ENCODE results near the gene TPM4.

The TPM4 gene

GRCh38 chr19:16133818-16134217 lies 57.5 kb downstream of the TPM4 start:
- DNase-seq, result no peak

DNA sequence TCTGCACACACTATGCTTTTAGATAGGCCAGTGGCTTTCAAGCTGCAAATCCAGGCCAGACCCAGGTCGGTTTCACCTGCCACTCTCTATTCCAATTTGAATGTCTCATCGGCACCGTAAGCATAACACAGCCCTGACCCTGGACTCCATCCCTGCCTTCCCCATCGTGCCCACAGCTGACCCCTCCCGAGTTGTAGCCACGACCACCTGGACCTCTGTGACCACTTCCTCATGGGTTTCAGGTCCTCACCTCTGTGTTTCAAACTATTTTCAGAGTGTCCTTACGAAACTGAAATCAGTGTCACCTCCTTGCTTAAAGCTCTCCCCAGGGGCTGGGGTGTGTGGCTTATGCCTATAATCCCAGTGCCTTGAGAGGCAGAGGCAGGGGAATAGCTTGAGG lies 58.2 kb downstream of the TPM4 start:
- DNase-seq, result no peak

DNA sequence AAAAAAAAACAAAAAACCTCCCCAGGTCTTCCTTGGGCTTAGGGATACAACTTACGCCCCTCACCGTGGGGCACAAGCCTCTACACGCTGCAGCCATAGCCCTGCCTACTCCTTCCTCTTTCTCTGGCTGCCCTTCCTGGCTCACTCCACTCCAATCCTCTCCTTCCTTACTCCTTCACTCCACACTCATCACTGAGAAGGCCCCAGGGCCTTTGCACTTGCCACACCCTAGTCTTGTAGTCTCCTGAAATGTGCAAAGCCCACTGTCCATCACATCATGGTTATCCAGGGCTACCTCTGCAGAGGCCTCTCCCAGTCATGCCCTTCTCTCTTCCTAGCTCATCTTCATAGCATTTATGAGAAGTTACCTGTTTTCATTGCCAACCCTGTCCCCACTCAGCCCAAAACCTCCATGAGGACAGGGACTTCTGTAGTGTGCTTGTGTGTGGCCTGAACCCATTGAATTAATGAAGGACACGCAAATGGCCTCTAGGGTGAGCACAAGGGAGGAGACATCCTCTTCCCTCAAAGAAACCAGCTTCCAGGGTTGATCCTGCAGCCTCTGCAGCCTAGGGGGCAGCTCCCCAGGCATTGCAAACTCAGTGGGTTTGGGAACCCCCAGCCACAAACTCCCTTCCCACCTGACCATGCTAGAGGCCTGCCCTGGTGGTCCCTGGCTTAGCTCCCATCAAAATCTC lies 59.3 kb downstream of the TPM4 start:
- no peak for DNase-seq

- DNase-seq, result no peak
Observed at GRCh38 chr19:16136185-16136999, 60.1 kb downstream of the TPM4 start.

GRCh38 chr19:16139752-16140151 lies 63.5 kb downstream of the TPM4 start:
- DNase-seq, result no peak

GRCh38 chr19:16141043-16141442 lies 64.7 kb downstream of the TPM4 start:
- DNase-seq, result no peak

DNA sequence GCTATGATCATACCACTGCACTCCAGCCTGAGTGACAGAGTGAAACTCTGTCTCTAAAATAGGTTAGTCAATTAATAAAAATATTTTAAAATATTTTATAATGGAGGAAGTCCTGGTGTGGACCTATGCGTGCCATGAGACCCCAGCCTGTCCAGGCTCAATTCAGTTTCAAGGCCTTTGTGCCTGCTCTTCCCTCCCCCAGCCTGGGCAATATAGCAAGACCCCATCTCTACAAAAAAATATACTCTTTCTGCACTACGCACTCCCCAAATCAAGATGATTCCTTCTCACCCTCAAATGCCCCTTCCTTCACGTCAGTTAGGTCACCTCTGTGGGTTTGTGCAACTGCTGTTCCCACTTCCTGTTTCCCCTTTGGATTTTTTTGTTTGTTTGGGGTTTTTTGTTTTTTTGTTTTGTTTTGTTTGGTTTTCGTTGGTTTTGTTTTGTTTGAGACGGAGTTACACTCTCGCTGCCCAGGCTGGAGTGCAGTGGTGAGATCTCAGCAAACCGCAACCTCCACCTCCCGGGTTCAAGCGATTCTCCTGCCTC lies 65.8 kb downstream of the TPM4 start:
- no peak for DNase-seq

DNA sequence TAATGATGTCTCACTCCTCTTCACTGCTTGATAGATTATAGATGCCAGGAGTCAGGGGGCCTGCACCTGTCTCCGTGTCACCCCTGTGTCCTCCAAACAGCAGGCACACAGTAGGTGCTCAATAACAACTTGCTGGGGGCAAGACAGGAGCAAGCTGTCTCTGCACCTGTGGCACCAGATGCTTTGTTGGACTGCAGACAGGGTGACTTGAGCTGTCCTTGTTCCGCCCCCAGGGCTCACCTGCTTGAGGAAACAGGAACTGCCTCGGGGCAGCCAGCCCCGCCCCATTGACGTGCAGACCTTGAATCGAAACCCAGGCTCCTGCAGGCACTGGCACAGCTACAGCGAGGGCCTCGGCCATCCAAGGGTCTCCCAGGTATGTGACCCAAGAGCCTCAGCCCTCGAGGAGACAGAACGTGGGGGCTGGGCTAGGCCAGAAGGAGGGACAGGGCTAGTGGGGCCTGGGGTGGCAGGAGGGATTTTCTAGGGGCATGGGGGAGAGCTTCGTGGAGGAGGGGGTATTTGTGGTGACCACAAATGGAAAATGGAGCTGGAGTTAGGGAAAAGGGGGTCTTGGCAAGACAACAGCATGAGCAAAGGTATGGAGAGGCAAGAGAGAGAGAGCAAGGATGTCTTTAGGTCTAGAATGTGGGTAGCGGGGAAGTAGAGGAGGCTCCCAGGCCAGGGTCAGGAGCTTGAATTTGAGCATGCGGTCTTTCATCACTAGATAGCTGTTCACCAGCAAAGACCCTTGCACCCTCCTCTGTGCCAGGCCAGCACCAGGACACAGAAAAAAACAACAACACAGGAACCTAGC lies 67.3 kb downstream of the TPM4 start, which contains the start of gene HSH2D:
Gene HSH2D, plus strand, starts transcription at position 287 of the 817 bp plus-strand sequence. CDS start 5,066 bp downstream, outside the sequence.
- no peak for DNase-seq

DNA sequence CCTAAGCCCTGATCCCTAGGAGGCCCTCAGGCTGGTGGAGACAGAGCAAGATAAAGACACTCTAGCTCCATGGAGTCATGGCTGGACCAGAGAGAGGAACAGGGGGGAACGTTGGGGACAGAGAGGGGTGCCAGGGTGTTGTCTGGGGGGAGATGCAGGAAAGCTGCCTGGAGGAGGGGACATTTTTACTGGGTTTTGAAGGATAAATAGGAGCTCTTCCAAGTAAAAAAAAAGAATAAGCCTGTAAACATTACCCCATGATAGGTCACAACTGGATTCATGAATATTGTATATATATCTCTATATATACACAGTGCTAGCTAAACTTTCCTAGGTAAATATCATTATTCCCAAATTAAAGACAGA lies 67.9 kb downstream of the TPM4 start:
- DNase-seq, result no peak

DNA sequence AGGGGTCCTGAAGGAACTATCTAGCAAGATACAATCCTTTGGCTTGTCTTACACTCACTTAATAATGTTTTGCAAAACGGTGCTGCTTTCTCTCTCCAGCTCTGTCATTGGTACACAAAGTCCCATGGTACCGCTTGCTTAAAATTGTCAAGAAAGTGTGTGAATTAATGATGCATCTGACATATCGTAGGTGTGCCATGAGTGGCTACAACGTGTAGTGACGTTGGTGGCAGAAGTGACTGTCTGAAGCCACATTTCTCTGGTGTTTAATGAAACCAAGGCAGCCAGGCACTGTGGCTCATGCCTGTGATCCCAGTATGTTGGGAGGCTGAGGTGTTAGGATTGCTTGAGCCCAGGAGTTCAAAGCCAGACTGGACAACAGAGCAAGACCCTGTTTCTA lies 69.8 kb downstream of the TPM4 start:
- DNase-seq, result no peak

GRCh38 chr19:16148443-16149229 lies 72.3 kb downstream of the TPM4 start:
- DNase-seq, result no peak
